Activated T-helper 17 cell treated with anti-CD3 and anti-CD28 coated beads, Interleukin-2, amount 50 U/mL, for 72 hours (primary cell): Measurements from ENCODE around the gene TMEM98. TPM values are rescaled to one million over a fixed set of nuclear protein-coding genes. Genes with fewer than 3 reads are reported as not detected.

Experiments
- total RNA-seq, 2 donors: library from RNA; stranded (reverse); gene quantifications; one replicate each; pipeline ENCODE4 v1.2.3, GENCODE V29; 2022

Gene TMEM98
- total RNA-seq, 2 donors from 2014 or later, result 0.21 TPM; not detected in 1

Other genes with a start within 250 kb of the TMEM98 start
- 10 to 100 TPM in 1 of 2 donors, 1 to 10 TPM in 1; 9.1 to 32.0 TPM for gene MYO1D, start 51.0 kb upstream of the TMEM98 start, total RNA-seq
- under 1 TPM in 1 of 2 donors, not detected in 1; 0.56 TPM for gene SPACA3, start 63.7 kb downstream of the TMEM98 start, total RNA-seq